ACC112 (cell line): ENCODE data around the gene ZNF641.
"Not testable (repeated sequence)": the region's sequence is repeated elsewhere in the genome, so short reads cannot be mapped to it uniquely, and the experiment has no call there.

Experiments used
- H2AFZ ChIP-seq: fragments of 200-600 bp; sonication (generic); one replicate; pipeline ENCODE4 v1.6.0; 2017; ENCODE audit warnings: antibody characterized with exemption, low read length; ENCODE audit not compliant: unreplicated experiment
- H3K27ac ChIP-seq: fragments of 200-600 bp; sonication (generic); 2 replicates; pipeline ENCODE4 v1.5.1; 2014; ENCODE audit warnings: low read depth, mild to moderate bottlenecking, antibody characterized with exemption, low read length, moderate library complexity
- H3K27me3 ChIP-seq: fragments of 200-600 bp; sonication (generic); 2 replicates; pipeline ENCODE4 v1.6.1; 2014; ENCODE audit warnings: mild to moderate bottlenecking, antibody characterized with exemption, low read length, moderate library complexity, mixed read lengths; ENCODE audit not compliant: insufficient read depth
- H3K36me3 ChIP-seq: fragments of 200-600 bp; sonication (generic); 2 replicates; pipeline ENCODE4 v1.6.1; 2016; ENCODE audit warnings: mild to moderate bottlenecking, antibody characterized with exemption, low read length, moderate library complexity, mixed read lengths; ENCODE audit not compliant: insufficient read depth
- H3K4me1 ChIP-seq: fragments of 200-600 bp; sonication (generic); one replicate; pipeline ENCODE4 v1.6.1; 2016; ENCODE audit warnings: low read length, mixed read lengths; ENCODE audit not compliant: insufficient read depth, unreplicated experiment, control insufficient read depth
- H3K4me3 ChIP-seq: fragments of 200-600 bp; sonication (generic); 2 replicates; pipeline ENCODE4 v1.5.1; 2014; ENCODE audit warnings: mild to moderate bottlenecking, low read depth, low read length
- H3K79me2 ChIP-seq: fragments of 200-600 bp; sonication (generic); one replicate; pipeline ENCODE4 v1.6.0; 2016; ENCODE audit warnings: low read length; ENCODE audit not compliant: control insufficient read depth, unreplicated experiment, insufficient read depth

ZNF641 gene

GRCh38 chr12:48334808-48335207, 15.9 kb downstream of the ZNF641 start:
- no peaks in the 10 kb centered on the region for H3K36me3 ChIP-seq
- H3K4me3 ChIP-seq = no peak overlapping the region
- no peak overlapping the region for H3K27ac ChIP-seq
- peaks cover 8% of the 10 kb centered on the region; the same call in 1 of the 2 replicates for H3K27me3 ChIP-seq
- no peak overlapping the region for H2AFZ ChIP-seq
- no peaks in the 10 kb centered on the region for H3K79me2 ChIP-seq
- no peaks in the 10 kb centered on the region for H3K4me1 ChIP-seq

GRCh38 chr12:48333680-48334079, 17.0 kb downstream of the ZNF641 start:
- H3K27me3 ChIP-seq = peaks cover 10% of the 10 kb centered on the region
- not testable (repeated sequence) for H2AFZ ChIP-seq, H3K27ac ChIP-seq, H3K79me2 ChIP-seq, H3K36me3 ChIP-seq, H3K4me1 ChIP-seq, H3K4me3 ChIP-seq

GRCh38 chr12:48331399-48331798, 19.3 kb downstream of the ZNF641 start:
- no peaks in the 10 kb centered on the region for H3K79me2 ChIP-seq
- no peak overlapping the region for H2AFZ ChIP-seq
- H3K36me3 ChIP-seq = no peaks in the 10 kb centered on the region
- H3K27me3 ChIP-seq = peaks cover 26% of the 10 kb centered on the region
- no peak overlapping the region for H3K4me3 ChIP-seq
- no peaks in the 10 kb centered on the region for H3K4me1 ChIP-seq
- no peak overlapping the region for H3K27ac ChIP-seq

GRCh38 chr12:48329199-48329939, 21.4 kb downstream of the ZNF641 start:
- no peaks in the 10 kb centered on the region for H3K4me1 ChIP-seq
- no peak overlapping the region for H2AFZ ChIP-seq
- peaks cover 26% of the 10 kb centered on the region for H3K27me3 ChIP-seq
- H3K36me3 ChIP-seq = no peaks in the 10 kb centered on the region
- H3K4me3 ChIP-seq = no peak overlapping the region
- H3K79me2 ChIP-seq = no peaks in the 10 kb centered on the region
- no peak overlapping the region for H3K27ac ChIP-seq

GRCh38 chr12:48316491-48316890, 34.2 kb downstream of the ZNF641 start:
- Histone ChIP-seq H3K4me1 (no peaks in the 10 kb centered on the region), H3K4me3 (no peak overlapping the region), H3K27me3 (no peaks in the 10 kb centered on the region; the same call in 1 of the 2 replicates), H3K79me2 (no peaks in the 10 kb centered on the region), H2AFZ (no peak overlapping the region), H3K27ac (no peak overlapping the region), H3K36me3 (no peaks in the 10 kb centered on the region)

- Histone ChIP-seq H3K4me3 (no peak overlapping the region), H3K36me3 (no peaks in the 10 kb centered on the region), H3K27ac (no peak overlapping the region), H2AFZ (no peak overlapping the region), H3K27me3 (peaks cover 32% of the 10 kb centered on the region), H3K79me2 (no peaks in the 10 kb centered on the region), H3K4me1 (no peaks in the 10 kb centered on the region)
These were observed 39.4 kb downstream of the ZNF641 start for GRCh38 chr12:48311313-48311712.

GRCh38 chr12:48307269-48307668, 43.5 kb downstream of the ZNF641 start:
- no peaks in the 10 kb centered on the region for H3K4me1 ChIP-seq
- H2AFZ ChIP-seq = no peak overlapping the region
- no peaks in the 10 kb centered on the region for H3K79me2 ChIP-seq
- H3K36me3 ChIP-seq = no peaks in the 10 kb centered on the region
- H3K4me3 ChIP-seq = no peak overlapping the region
- H3K27ac ChIP-seq = no peak overlapping the region
- peaks cover 32% of the 10 kb centered on the region for H3K27me3 ChIP-seq

- H3K27ac ChIP-seq = no peak overlapping the region
- no peaks in the 10 kb centered on the region for H3K36me3 ChIP-seq
- no peaks in the 10 kb centered on the region for H3K4me1 ChIP-seq
- no peak overlapping the region for H3K4me3 ChIP-seq
- H2AFZ ChIP-seq = no peak overlapping the region
- H3K79me2 ChIP-seq = no peaks in the 10 kb centered on the region
- H3K27me3 ChIP-seq = peaks cover 20% of the 10 kb centered on the region
These were observed 45.5 kb downstream of the ZNF641 start for GRCh38 chr12:48305190-48305589.

- Histone ChIP-seq H3K27ac (no peak overlapping the region), H3K27me3 (peaks cover 2% of the 10 kb centered on the region; the same call in 1 of the 2 replicates), H3K79me2 (no peaks in the 10 kb centered on the region), H3K4me1 (no peaks in the 10 kb centered on the region), H2AFZ (no peak overlapping the region), H3K4me3 (no peak overlapping the region), H3K36me3 (no peaks in the 10 kb centered on the region)
These were observed 48.4 kb downstream of the ZNF641 start for GRCh38 chr12:48302161-48302911.

GRCh38 chr12:48300774-48301173, 49.9 kb downstream of the ZNF641 start:
- Histone ChIP-seq H2AFZ (no peak overlapping the region), H3K4me1 (no peaks in the 10 kb centered on the region), H3K27ac (no peak overlapping the region), H3K79me2 (no peaks in the 10 kb centered on the region), H3K27me3 (no peaks in the 10 kb centered on the region; the same call in 1 of the 2 replicates), H3K4me3 (no peak overlapping the region), H3K36me3 (no peaks in the 10 kb centered on the region)
